K562 (cell line): Measurements from ENCODE around the gene ARRDC5. TPM values are rescaled to one million over a fixed set of nuclear protein-coding genes. Genes with fewer than 3 reads are reported as not detected.

Experiments
- CREBBP ChIP-seq: IDR thresholded peaks from one replicate; pipeline ENCODE4 v1.6.1; 2012; ENCODE audit warnings: low read depth, mild to moderate bottlenecking, control low read depth, inconsistent platforms, low read length
- HNRNPLL ChIP-seq: fragments of 200-400 bp; formaldehyde crosslinking; IDR thresholded peaks from 2 replicates; pipeline ENCODE4 v1.6.1; 2017; ENCODE audit warnings: low read length, low read depth, mild to moderate bottlenecking; ENCODE audit not compliant: poor library complexity, severe bottlenecking
- IRF9 ChIP-seq: fragments of 450-650 bp; IDR thresholded peaks from 2 replicates; pipeline ENCODE4 v1.6.1; 2016; ENCODE audit warnings: missing biosample characterization, missing genetic modification characterization
- NCOR1 ChIP-seq: fragments of 450-650 bp; IDR thresholded peaks from 2 replicates; pipeline ENCODE4 v1.6.1; 2016; ENCODE audit warnings: mild to moderate bottlenecking, moderate library complexity
- POLR2B ChIP-seq: fragments of 450-650 bp; IDR thresholded peaks from 2 replicates; pipeline ENCODE4 v1.6.1; 2018; ENCODE audit warnings: low read depth; ENCODE audit not compliant: partially characterized antibody
- POLR2G ChIP-seq: fragments of 200-400 bp; formaldehyde crosslinking; IDR thresholded peaks from 2 replicates; pipeline ENCODE4 v1.6.1; 2017; ENCODE audit warnings: low read depth, mild to moderate bottlenecking, antibody characterized with exemption, low read length, moderate library complexity
- PRPF4 ChIP-seq: fragments of 200-400 bp; formaldehyde crosslinking; IDR thresholded peaks from one replicate; pipeline ENCODE4 v1.6.1; 2017; ENCODE audit warnings: low read length, low read depth, mild to moderate bottlenecking; ENCODE audit not compliant: insufficient read depth, poor library complexity, severe bottlenecking
- SIN3A ChIP-seq, 2 experiments: fragments of 150-350 bp in 1 of 2; IDR thresholded peaks; 2 replicates each; pipeline ENCODE4 v1.6.1; 2011 to 2016; ENCODE audit warnings: borderline replicate concordance in 2 of 2, low read depth in 2 of 2, low read length in 2 of 2, mild to moderate bottlenecking in 2 of 2, moderate library complexity in 2 of 2; ENCODE audit not compliant: control insufficient read depth in 1 of 2
- SPI1 ChIP-seq: IDR thresholded peaks from 2 replicates; pipeline ENCODE4 v1.6.1; 2011; ENCODE audit warnings: low read depth, low read length, control low read depth, borderline replicate concordance
- SREBF2 ChIP-seq: sonication (generic); formaldehyde crosslinking; IDR thresholded peaks from 2 replicates; pipeline ENCODE4 v1.4.0; 2020; ENCODE audit warnings: mild to moderate bottlenecking, missing genetic modification reagents
- ZNF398 ChIP-seq: fragments of 250-450 bp; sonication (Bioruptor Pico); IDR thresholded peaks from 2 replicates; pipeline ENCODE4 v1.8.0; 2021; ENCODE audit warnings: moderate library complexity, mild to moderate bottlenecking, inconsistent platforms
- polyA plus RNA-seq, 8 experiments: library from polyadenylated mRNA; depleted of rRNA in 4 of 8; stranded (reverse) in 5 of 8; unstranded in 3 of 8; fragments of >200 nt; fragmentation: Nextera tagmentation in 2 of 8; fragmentation: Illumina TruSeq in 1 of 8; extraction: Ambion mirVana in 2 of 8; extraction: Trizol in 1 of 8; gene quantifications; 2 replicates each; pipeline versions ENCODE4 v1.2.1 to v1.2.3, GENCODE V29; 2011 to 2014; ENCODE audit warnings: inconsistent platforms in 1 of 8, missing spikeins in 1 of 8
- total RNA-seq, 7 experiments: library from RNA; depleted of rRNA in 6 of 7; stranded (reverse); fragments of >200 nt in 6 of 7; fragmentation: Illumina TruSeq in 2 of 7; extraction: Trizol in 2 of 7; gene quantifications; 2 replicates each; pipeline versions ENCODE4 v1.2.1 to v1.2.3, GENCODE V29; 2011 to 2021; ENCODE audit warnings: low replicate concordance in 1 of 7
- TF ChIP-seq, protein P1 (sequence below), 3 experiments: fragments of 200-800 bp in 1 of 3; fragments of 250-450 bp in 1 of 3; fragments of 450-650 bp in 1 of 3; sonication (Bioruptor Pico) in 1 of 3; sonication (Bioruptor generic) in 1 of 3; formaldehyde crosslinking in 1 of 3; IDR thresholded peaks; 2 replicates each; pipeline versions ENCODE4 v1.6.1 to v1.8.0; 2016 to 2022; ENCODE audit warnings: mild to moderate bottlenecking in 2 of 3, missing genetic modification characterization in 2 of 3, missing compliant biosample characterization in 1 of 3, moderate library complexity in 1 of 3
- TF ChIP-seq, protein P2 (sequence below): sonication (generic); formaldehyde crosslinking; IDR thresholded peaks from 2 replicates; pipeline ENCODE4 v1.8.0; 2022; ENCODE audit warnings: missing genetic modification reagents, mild to moderate bottlenecking, moderate library complexity, borderline replicate concordance
- TF ChIP-seq, protein P3 (sequence below): fragments of 250-450 bp; sonication (Bioruptor Pico); IDR thresholded peaks from 2 replicates; pipeline ENCODE4 v1.4.0; 2020

ARRDC5 gene
- total and polyA plus RNA-seq, 9 of the 15 experiments (the other 6 are each of a cell fraction or from before 2014, with no cell fraction given) = not detected

DNA sequence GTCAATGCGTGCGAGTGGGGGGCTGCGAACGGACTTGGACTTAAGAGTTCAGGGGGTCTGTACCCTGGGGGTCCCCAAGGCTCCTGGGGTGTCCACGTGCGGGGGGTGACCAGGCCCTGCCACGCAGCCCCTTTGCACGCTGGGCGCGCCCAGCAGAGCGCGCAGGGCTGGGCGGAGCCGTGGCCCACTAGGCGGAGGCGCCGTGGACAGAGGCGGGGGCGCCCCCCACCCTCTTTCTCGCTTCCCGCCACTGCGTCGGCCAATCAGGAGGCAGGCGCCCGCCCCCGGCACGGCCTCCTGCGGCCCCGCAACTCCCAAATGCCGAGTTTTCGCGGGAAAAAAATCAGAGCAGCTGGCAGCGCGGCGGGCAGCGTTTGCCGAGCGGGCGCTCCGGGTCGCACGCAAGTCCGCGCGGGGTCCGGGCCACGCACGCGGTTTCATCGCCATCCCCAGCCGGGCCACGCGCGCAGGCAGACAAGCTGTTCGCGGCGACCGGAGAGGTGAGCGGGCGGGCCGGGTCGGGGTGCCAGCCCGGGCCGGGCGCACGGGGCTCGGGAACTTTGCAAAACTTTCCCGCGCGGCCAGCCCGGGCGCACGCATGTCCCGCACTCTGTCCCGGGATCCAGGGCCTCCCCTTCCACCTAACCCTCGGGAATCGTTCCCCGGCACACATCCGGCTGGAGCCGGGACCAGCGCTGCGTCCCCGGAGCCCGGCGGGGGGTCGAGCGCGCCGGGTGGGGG, 6.6 kb upstream of the ARRDC5 start, which contains the start of gene UHRF1 (continued):
- TF ChIP-seq NCOR1 = no peak
- peak; percentile 85 for TF ChIP-seq POLR2G
- no peak for TF ChIP-seq CREBBP
- TF ChIP-seq PRPF4 = peak; percentile 51
- TF ChIP-seq HNRNPLL = peak; percentile 27
- TF ChIP-seq SREBF2 (CRISPR knock-in tag) = no peak
- TF ChIP-seq, protein P1, sequence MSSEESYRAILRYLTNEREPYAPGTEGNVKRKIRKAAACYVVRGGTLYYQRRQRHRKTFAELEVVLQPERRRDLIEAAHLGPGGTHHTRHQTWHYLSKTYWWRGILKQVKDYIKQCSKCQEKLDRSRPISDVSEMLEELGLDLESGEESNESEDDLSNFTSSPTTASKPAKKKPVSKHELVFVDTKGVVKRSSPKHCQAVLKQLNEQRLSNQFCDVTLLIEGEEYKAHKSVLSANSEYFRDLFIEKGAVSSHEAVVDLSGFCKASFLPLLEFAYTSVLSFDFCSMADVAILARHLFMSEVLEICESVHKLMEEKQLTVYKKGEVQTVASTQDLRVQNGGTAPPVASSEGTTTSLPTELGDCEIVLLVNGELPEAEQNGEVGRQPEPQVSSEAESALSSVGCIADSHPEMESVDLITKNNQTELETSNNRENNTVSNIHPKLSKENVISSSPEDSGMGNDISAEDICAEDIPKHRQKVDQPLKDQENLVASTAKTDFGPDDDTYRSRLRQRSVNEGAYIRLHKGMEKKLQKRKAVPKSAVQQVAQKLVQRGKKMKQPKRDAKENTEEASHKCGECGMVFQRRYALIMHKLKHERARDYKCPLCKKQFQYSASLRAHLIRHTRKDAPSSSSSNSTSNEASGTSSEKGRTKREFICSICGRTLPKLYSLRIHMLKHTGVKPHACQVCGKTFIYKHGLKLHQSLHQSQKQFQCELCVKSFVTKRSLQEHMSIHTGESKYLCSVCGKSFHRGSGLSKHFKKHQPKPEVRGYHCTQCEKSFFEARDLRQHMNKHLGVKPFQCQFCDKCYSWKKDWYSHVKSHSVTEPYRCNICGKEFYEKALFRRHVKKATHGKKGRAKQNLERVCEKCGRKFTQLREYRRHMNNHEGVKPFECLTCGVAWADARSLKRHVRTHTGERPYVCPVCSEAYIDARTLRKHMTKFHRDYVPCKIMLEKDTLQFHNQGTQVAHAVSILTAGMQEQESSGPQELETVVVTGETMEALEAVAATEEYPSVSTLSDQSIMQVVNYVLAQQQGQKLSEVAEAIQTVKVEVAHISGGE (CRISPR knock-in tag; IDR thresholded peaks at IDR 0.05) = 0 out of 6 replicates have a peak, but pooled peaks of 1 of the 3 experiments have one; percentile 51
- TF ChIP-seq, protein P2, sequence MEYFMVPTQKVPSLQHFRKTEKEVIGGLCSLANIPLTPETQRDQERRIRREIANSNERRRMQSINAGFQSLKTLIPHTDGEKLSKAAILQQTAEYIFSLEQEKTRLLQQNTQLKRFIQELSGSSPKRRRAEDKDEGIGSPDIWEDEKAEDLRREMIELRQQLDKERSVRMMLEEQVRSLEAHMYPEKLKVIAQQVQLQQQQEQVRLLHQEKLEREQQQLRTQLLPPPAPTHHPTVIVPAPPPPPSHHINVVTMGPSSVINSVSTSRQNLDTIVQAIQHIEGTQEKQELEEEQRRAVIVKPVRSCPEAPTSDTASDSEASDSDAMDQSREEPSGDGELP (CRISPR knock-in tag) = peak; percentile 75; the same call in 1 of the 2 replicates
- no peak for TF ChIP-seq SPI1
- no peak for TF ChIP-seq ZNF398 (CRISPR knock-in tag)
- no peak for TF ChIP-seq POLR2B
- peak in 1 of 2 experiments; percentile 54; a peak in 2 of 4 replicates for TF ChIP-seq SIN3A (IDR thresholded peaks at IDR 0.05; ENCODE audit: borderline replicate concordance in 2 of 2, control insufficient read depth in 1 of 2, low read depth in 2 of 2, low read length in 2 of 2)
- no peak for TF ChIP-seq IRF9 (tag)
- TF ChIP-seq, protein P3, sequence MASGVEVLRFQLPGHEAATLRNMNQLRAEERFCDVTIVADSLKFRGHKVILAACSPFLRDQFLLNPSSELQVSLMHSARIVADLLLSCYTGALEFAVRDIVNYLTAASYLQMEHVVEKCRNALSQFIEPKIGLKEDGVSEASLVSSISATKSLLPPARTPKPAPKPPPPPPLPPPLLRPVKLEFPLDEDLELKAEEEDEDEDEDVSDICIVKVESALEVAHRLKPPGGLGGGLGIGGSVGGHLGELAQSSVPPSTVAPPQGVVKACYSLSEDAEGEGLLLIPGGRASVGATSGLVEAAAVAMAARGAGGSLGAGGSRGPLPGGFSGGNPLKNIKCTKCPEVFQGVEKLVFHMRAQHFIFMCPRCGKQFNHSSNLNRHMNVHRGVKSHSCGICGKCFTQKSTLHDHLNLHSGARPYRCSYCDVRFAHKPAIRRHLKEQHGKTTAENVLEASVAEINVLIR (CRISPR knock-in tag) = no peak
